GM18858 (cell line): Measurements from ENCODE around the gene STK16.
A peak's percentile ranks its signal among the peaks of the same experiment; 100 is the strongest.
"Not testable (repeated sequence)": the region's sequence is repeated elsewhere in the genome, so short reads cannot be mapped to it uniquely, and the experiment has no call there.

Experiments used
- ATAC-seq: cut with Tn5 transposase; IDR thresholded peaks from one replicate; pipeline ENCODE4 v1.9.1; 2021; ENCODE audit not compliant: unreplicated experiment

Gene STK16

GRCh38 chr2:219245148-219245898 is at the start of gene STK16, which contains the start of gene GLB1L:
STK16 (plus strand) TSS chr2:219245479; CDS start chr2:219246000, 521 bp downstream.
GLB1L (minus strand) TSS chr2:219245444; CDS start chr2:219243573, 1,871 bp downstream.
- peak; percentile 66 for ATAC-seq

- no peak for ATAC-seq
Observed at GRCh38 chr2:219197388-219197787, 47.9 kb upstream of the STK16 start.

- ATAC-seq, result no peak
Observed at GRCh38 chr2:219198974-219199373, 46.3 kb upstream of the STK16 start.

- ATAC-seq, result no peak
Observed at GRCh38 chr2:219199470-219200211, 45.6 kb upstream of the STK16 start.

- ATAC-seq, result not testable (repeated sequence)
Observed at GRCh38 chr2:219200502-219201326, 44.6 kb upstream of the STK16 start.

- ATAC-seq, result not testable (repeated sequence)
Observed at GRCh38 chr2:219201331-219201730, 43.9 kb upstream of the STK16 start.

GRCh38 chr2:219204425-219205164 is 40.7 kb upstream of the STK16 start:
- ATAC-seq, result no peak

- ATAC-seq, result no peak
Observed at GRCh38 chr2:219205165-219205538, 40.1 kb upstream of the STK16 start.

- ATAC-seq, result no peak
Observed at GRCh38 chr2:219205981-219206327, 39.3 kb upstream of the STK16 start.

GRCh38 chr2:219206328-219207133 is 38.7 kb upstream of the STK16 start, which contains the start of gene ZFAND2B:
ZFAND2B (plus strand) TSS chr2:219206782; CDS start chr2:219206988, 206 bp downstream.
- peak; percentile 92 for ATAC-seq

- ATAC-seq, result no peak
Observed at GRCh38 chr2:219207134-219207883, 38.0 kb upstream of the STK16 start.

- ATAC-seq, result no peak
Observed at GRCh38 chr2:219207884-219208740, 37.2 kb upstream of the STK16 start.

GRCh38 chr2:219209236-219210195 is 35.8 kb upstream of the STK16 start:
- ATAC-seq, result no peak

- no peak for ATAC-seq
Observed at GRCh38 chr2:219210196-219210885, 34.9 kb upstream of the STK16 start.

- no peak for ATAC-seq
Observed at GRCh38 chr2:219210886-219211362, 34.4 kb upstream of the STK16 start.

- ATAC-seq, result no peak
Observed at GRCh38 chr2:219213026-219213415, 32.3 kb upstream of the STK16 start.
